Skeletal muscle satellite cell (primary cell): ENCODE results near the gene WDR74.
A peak's percentile ranks its signal among the peaks of the same experiment; 100 is the strongest.

Experiments used
- H3K27me3 ChIP-seq: 2 replicates; pipeline ENCODE4 v1.7.0; 2013; ENCODE audit warnings: low read length; ENCODE audit not compliant: control insufficient read depth, insufficient read depth
- H3K36me3 ChIP-seq: 2 replicates; pipeline ENCODE4 v1.7.0; 2013; ENCODE audit warnings: mild to moderate bottlenecking, control low read depth, low read length; ENCODE audit not compliant: insufficient read depth
- H3K4me1 ChIP-seq: 2 replicates; pipeline ENCODE4 v1.7.0; 2013; ENCODE audit warnings: low read length; ENCODE audit not compliant: control insufficient read depth, insufficient read depth
- H3K4me2 ChIP-seq: 2 replicates; pipeline ENCODE4 v1.7.0; 2013; ENCODE audit warnings: mild to moderate bottlenecking, low read length
- H3K4me3 ChIP-seq: 2 replicates; pipeline ENCODE4 v1.7.0; 2013; ENCODE audit warnings: low read length
- H3K9ac ChIP-seq: 2 replicates; pipeline ENCODE4 v1.7.0; 2013; ENCODE audit warnings: mild to moderate bottlenecking, low read depth, low read length, moderate library complexity
- H3K9me3 ChIP-seq: replicated peaks from 2 replicates; pipeline ENCODE4 v1.7.0; 2013; ENCODE audit warnings: mild to moderate bottlenecking, control low read depth, low read length

Gene WDR74

GRCh38 chr11:62801071-62801470, 38.3 kb downstream of the WDR74 start:
- no peak overlapping the region for H3K4me3 ChIP-seq
- no peaks in the 10 kb centered on the region for H3K9me3 ChIP-seq
- H3K36me3 ChIP-seq = peaks cover 65% of the 10 kb centered on the region
- peaks cover 13% of the 10 kb centered on the region for H3K4me1 ChIP-seq
- no peaks in the 10 kb centered on the region for H3K27me3 ChIP-seq
- H3K4me2 ChIP-seq = no peak overlapping the region
- no peak overlapping the region for H3K9ac ChIP-seq

DNA sequence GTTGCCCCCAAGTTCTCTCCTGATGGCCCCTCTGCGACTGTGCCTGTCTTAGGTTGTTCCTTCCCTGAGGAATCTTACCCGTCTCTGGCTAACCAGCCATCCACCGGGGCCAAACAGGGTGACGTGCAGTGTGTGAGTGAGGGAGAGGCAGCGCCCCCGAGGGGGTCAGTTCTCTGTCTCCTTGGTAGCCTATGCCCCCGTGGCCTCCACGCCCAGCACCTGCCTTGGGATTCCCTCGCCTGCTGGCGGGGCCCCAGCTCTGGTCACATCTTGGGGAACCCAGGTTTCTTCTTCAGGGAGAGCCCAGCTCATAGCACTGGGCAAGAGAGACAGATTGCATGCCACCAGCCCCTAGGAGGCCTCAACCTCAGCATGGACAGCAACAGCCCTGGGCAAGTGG, 39.9 kb downstream of the WDR74 start:
- H3K27me3 ChIP-seq = no peaks in the 10 kb centered on the region
- H3K9me3 ChIP-seq = no peaks in the 10 kb centered on the region
- H3K9ac ChIP-seq = no peak overlapping the region
- H3K4me1 ChIP-seq = peaks cover 8% of the 10 kb centered on the region
- H3K36me3 ChIP-seq = peaks cover 78% of the 10 kb centered on the region
- H3K4me2 ChIP-seq = no peak overlapping the region
- no peak overlapping the region for H3K4me3 ChIP-seq

GRCh38 chr11:62796281-62796680, 43.1 kb downstream of the WDR74 start:
- peaks cover 6% of the 10 kb centered on the region for H3K4me1 ChIP-seq
- H3K27me3 ChIP-seq = no peaks in the 10 kb centered on the region
- no peak overlapping the region for H3K4me3 ChIP-seq
- no peak overlapping the region for H3K9ac ChIP-seq
- H3K4me2 ChIP-seq = no peak overlapping the region
- H3K36me3 ChIP-seq = peaks cover 79% of the 10 kb centered on the region
- no peaks in the 10 kb centered on the region for H3K9me3 ChIP-seq

- no peak overlapping the region for H3K9ac ChIP-seq
- no peak overlapping the region for H3K4me3 ChIP-seq
- peaks cover 79% of the 10 kb centered on the region for H3K36me3 ChIP-seq
- H3K4me1 ChIP-seq = peaks cover 20% of the 10 kb centered on the region
- H3K9me3 ChIP-seq = no peaks in the 10 kb centered on the region
- no peak overlapping the region for H3K4me2 ChIP-seq
- no peaks in the 10 kb centered on the region for H3K27me3 ChIP-seq
These were observed 45.1 kb downstream of the WDR74 start for GRCh38 chr11:62794201-62794775.

- Histone ChIP-seq H3K9me3 (no peaks in the 10 kb centered on the region), H3K9ac (peak overlapping the region; percentile 90), H3K27me3 (no peaks in the 10 kb centered on the region), H3K4me1 (peaks cover 29% of the 10 kb centered on the region), H3K4me3 (peak overlapping the region; percentile 98), H3K4me2 (peak overlapping the region; percentile 90), H3K36me3 (peaks cover 65% of the 10 kb centered on the region)
These were observed 47.2 kb downstream of the WDR74 start for GRCh38 chr11:62792202-62792575.

- Histone ChIP-seq H3K27me3 (no peaks in the 10 kb centered on the region), H3K9me3 (no peaks in the 10 kb centered on the region), H3K4me1 (peaks cover 29% of the 10 kb centered on the region), H3K36me3 (peaks cover 61% of the 10 kb centered on the region), H3K9ac (peak within 1 kb of the TSS; percentile 90), H3K4me3 (peak within 1 kb of the TSS; percentile 98), H3K4me2 (peak within 1 kb of the TSS; percentile 90)
These were observed 47.7 kb downstream of the WDR74 start, which contains the start of gene TMEM223 for GRCh38 chr11:62791501-62792201. Gene TMEM223 (minus strand): TSS chr11:62792006. CDS start chr11:62791994, 12 bp downstream.

DNA sequence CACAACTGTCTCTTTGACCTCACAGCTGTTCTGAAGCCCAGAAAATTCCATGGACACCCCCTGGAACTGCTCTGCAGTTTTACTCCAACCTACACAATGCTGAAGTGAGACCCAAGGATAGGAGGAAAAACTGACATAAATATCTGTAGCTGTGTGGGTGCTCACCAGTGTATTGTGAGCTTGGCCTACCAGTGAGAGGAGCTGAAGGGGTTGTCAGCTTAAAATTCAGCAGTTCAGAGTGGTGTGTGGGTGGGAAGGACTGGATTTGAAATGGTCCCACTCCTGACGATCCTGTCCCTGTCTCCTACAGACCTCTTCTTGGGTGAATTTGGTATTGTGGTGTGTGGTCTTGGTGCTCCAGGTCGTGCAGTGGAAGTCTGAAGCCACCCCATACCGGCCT, 49.8 kb downstream of the WDR74 start:
- no peak overlapping the region for H3K4me2 ChIP-seq
- no peaks in the 10 kb centered on the region for H3K27me3 ChIP-seq
- H3K9me3 ChIP-seq = no peaks in the 10 kb centered on the region
- no peak overlapping the region for H3K9ac ChIP-seq
- peaks cover 44% of the 10 kb centered on the region for H3K36me3 ChIP-seq
- H3K4me3 ChIP-seq = no peak overlapping the region
- H3K4me1 ChIP-seq = peaks cover 36% of the 10 kb centered on the region

GRCh38 chr11:62788991-62789390, 50.4 kb downstream of the WDR74 start:
- H3K4me3 ChIP-seq = no peak overlapping the region
- peak overlapping the region; percentile 87 for H3K4me2 ChIP-seq
- no peaks in the 10 kb centered on the region for H3K27me3 ChIP-seq
- no peak overlapping the region for H3K9ac ChIP-seq
- peaks cover 36% of the 10 kb centered on the region for H3K4me1 ChIP-seq
- H3K36me3 ChIP-seq = peaks cover 38% of the 10 kb centered on the region
- H3K9me3 ChIP-seq = no peaks in the 10 kb centered on the region

- Histone ChIP-seq H3K9ac (peak within 1 kb of the TSS; percentile 89), H3K4me3 (peak within 1 kb of the TSS; percentile 96), H3K9me3 (no peaks in the 10 kb centered on the region), H3K4me2 (peak within 1 kb of the TSS; percentile 87), H3K36me3 (peaks cover 32% of the 10 kb centered on the region), H3K4me1 (peaks cover 33% of the 10 kb centered on the region), H3K27me3 (no peaks in the 10 kb centered on the region)
These were observed 52.2 kb downstream of the WDR74 start, which contains the start of gene TMEM179B for GRCh38 chr11:62787005-62787759. Gene TMEM179B (plus strand): TSS chr11:62787402. CDS start chr11:62787432, 30 bp downstream.

DNA sequence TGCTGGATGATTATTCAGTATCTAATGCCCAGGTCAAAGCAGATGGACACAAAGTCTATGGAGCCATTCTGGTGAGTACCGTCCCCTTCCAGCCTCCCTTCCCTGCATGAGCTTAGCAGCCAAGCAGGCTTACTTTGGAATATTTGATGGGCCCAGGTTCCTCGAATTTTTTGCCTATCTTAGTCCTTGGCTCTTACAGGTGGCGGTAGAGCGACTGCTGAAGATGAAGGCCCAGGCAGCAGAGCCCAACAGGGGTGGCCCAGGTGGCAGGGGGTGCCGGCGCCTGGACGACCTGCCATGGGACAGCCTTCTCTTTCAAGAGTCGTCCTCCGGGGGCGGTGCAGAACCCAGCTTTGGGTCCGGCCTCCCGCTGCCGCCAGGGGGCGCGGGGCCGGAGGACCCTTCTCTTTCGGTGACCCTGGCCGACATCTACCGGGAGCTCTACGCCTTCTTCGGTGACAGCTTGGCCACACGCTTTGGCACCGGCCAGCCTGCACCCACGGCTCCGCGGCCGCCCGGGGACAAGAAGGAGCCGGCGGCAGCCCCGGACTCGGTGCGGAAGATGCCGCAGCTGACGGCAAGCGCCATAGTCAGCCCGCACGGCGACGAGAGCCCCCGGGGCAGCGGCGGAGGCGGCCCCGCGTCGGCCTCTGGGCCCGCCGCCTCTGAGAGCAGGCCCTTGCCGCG, 52.9 kb downstream of the WDR74 start:
- Histone ChIP-seq H3K36me3 (peaks cover 33% of the 10 kb centered on the region), H3K27me3 (no peaks in the 10 kb centered on the region), H3K4me1 (peaks cover 30% of the 10 kb centered on the region), H3K9ac (peak overlapping the region; percentile 89), H3K4me2 (peak overlapping the region; percentile 87), H3K4me3 (peak overlapping the region; percentile 96), H3K9me3 (no peaks in the 10 kb centered on the region)
